HG02970 (cell line): ENCODE data around the gene HTT.
"Not testable (repeated sequence)": the region's sequence is repeated elsewhere in the genome, so short reads cannot be mapped to it uniquely, and the experiment has no call there.

Experiments used
- ATAC-seq: cut with Tn5 transposase; IDR thresholded peaks from one replicate; pipeline ENCODE4 v1.9.1; 2021; ENCODE audit warnings: mild to moderate bottlenecking, moderate library complexity, moderate number of reproducible peaks; ENCODE audit not compliant: unreplicated experiment, low FRiP score

Gene HTT

DNA sequence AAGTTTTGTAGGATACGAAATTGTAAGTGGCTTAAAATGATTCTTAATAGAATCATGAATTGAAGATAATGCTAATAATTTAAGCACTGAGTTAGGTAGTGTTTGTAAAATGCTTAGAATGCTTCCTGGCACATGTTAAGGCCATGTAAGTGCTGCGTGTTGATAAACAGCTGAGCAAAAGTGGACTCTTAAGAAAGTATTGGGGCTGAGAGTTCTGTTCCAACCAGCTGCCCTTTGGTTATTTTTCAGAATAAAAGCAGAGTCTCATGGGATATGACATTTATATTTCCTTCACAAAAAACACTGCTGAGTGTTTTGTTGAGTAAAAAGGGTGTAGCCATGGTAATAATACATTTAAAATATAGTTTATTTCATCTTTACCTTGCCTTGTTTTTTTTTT is 42.5 kb downstream of the HTT start:
- no peak for ATAC-seq

DNA sequence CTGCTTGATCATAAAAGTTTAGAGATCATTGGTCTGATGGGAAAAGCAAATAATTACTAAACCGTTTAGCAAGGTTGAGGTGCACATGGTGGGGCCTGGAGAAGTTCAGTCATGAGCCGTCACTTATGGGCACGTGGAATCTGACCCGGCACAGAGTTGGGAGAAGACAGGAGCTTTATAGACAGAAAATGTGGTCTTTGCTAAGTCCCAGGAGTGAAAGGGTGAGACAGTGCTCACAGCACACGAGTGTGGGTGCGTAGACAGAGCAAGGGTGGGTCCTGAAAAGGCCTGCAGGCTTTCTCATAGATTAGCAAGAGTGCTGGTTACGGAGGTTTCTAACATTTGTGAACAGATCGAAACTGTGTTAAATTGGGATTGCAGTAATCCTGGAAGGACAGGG is 43.8 kb downstream of the HTT start:
- ATAC-seq = no peak

DNA sequence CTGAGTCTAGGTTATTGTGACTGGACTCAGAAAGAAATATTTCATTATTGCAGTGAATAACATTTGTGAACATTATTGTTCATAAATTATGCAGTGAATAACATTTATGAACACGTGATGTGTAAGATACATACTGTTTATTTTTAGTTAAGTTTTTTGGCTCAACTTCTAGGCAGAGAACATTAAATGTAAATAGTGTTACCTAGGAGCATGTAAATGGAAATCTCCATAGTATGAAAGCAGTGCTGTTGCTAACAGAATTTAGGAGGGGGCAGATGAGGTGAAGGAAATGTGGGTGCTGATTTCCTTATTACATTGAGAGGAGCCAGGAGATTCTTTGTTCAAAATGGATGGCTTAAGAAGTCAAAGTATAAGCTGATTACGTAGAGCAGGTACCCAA is 45.0 kb downstream of the HTT start:
- ATAC-seq = no peak

DNA sequence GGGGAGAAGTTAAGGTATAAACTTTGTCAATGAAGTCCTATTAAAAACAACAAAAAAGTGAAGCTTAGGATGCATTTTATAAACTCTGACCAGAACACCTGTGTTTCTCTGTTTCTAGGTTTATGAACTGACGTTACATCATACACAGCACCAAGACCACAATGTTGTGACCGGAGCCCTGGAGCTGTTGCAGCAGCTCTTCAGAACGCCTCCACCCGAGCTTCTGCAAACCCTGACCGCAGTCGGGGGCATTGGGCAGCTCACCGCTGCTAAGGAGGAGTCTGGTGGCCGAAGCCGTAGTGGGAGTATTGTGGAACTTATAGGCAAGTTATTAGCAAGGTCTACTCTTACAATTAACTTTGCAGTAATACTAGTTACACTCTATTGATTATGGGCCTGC is 46.6 kb downstream of the HTT start:
- ATAC-seq = no peak

DNA sequence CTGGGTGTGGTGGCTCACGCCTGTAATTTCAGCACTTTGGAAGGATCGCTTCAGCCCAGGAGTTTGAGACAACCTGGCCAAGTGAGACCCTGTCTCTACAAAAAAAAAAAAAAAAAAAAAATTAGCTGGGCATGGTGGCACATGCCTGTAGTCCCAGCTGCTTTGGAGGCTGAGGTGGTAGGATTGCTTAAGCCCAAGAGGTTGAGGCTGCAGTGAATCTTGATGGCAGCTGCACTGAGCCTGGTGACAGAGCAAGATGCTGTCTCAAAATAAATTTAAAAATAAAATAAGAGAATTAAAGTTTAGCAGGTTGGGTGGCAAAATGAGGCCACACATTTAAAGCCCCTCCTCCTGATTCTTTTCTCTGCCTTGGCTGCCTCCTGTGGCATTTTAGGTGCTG is 47.1 kb downstream of the HTT start:
- ATAC-seq = no peak

DNA sequence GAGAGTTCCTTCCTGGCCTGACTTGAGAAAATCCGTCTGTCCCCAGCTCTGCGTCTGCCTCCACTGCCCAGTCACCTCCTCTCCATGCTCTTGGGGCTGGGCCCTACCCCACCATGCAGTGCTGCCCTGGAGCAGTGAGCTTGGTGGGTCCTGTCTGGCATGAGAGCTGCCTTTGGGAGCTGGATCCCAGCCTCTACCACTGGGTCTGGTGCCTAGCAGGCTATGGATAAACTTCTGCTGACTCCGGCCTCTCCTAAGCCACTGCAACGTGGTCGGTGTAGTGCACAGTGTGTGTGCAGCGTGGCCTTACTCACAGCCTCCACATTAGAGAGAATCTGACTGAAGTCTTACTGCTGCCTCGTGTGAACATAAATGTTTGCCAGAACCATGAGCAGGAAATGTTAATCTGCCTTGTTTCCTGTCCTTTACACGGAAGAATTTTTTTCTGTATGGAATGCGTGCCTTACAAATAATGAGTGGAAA is 47.6 kb downstream of the HTT start:
- ATAC-seq = no peak

DNA sequence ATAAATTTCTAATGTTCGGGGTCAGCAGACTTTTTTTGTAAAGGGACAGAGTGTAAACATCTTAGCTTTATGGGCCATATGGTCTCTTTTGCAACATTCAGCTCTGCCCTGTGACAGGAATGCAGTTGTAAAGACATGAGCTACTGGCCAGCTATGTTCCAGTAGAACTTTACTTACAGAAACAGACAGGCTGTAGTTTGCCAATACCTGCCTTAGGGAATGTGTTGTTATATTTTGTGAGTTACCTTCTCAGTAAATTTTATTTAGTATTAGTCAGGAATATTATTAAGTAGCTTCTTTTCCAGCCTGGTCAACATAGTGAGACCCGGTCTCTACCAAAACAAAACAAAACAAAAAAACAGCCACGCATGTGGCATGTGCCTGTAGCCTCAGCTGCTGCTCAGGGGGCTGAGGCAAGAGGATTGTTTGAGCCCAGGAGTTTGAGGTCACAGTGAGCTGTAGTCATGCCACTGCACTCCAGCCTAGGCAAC is 48.7 kb downstream of the HTT start:
- ATAC-seq = no peak

DNA sequence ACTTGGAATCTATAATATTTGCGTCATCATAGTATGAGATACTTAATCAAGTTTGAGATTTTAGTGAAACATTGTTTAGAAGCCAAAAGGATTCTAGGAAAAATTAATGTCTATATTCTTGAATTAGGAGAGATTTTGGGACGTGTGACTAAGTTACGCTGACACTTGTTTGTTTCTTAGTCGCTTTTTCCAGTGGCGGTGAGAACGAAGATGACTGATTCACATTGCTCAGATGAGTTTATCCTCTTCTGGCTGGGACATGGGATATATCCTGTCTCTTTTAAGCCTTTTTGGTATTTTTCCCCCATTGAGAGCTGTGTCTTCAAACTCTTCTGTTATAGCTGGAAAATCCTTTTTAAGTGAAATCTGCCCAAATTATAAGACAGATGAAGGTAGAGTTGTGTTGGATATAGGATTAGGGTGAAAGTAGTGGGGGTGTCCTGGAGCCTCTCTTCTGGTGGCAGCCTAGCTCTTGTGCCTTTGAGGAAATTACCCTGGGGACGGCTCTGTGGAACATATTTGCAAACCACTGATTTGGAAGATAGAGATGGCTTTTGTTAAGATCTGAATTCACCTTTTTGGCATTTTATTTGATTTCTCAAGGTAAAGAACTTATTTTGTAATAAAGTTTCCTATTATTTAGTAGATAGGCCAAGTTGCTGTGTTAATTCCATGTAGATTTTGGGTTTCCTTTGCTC is 49.7 kb downstream of the HTT start:
- ATAC-seq = no peak

DNA sequence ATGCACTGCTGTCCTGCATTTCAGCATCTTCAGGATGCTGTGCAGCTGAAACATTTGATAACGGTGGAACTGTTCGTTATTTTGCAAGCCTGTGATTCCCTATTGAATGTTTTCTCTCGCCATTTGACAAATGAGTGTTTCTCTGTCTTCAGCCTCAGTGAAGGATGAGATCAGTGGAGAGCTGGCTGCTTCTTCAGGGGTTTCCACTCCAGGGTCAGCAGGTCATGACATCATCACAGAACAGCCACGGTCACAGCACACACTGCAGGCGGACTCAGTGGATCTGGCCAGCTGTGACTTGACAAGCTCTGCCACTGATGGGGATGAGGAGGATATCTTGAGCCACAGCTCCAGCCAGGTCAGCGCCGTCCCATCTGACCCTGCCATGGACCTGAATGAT is 52.6 kb downstream of the HTT start:
- no peak for ATAC-seq

DNA sequence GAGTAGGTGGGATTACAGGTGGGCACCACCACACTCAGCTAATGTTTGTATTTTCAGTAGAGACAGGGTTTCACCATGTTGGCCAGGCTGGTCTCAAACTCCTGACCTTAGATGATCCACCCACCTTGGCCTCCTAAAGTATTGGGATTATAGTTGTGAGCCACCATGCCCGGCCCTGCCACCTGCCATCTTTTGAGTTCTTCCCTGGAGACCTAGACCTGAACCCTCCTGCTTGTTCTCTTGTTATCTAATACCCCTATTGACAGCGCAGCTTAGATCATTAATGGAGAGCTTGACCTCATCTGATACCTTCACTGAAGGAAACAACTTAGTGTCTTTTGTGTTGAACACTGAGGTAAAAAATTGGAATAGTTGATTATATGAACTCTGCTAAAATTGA is 53.6 kb downstream of the HTT start:
- ATAC-seq = no peak

DNA sequence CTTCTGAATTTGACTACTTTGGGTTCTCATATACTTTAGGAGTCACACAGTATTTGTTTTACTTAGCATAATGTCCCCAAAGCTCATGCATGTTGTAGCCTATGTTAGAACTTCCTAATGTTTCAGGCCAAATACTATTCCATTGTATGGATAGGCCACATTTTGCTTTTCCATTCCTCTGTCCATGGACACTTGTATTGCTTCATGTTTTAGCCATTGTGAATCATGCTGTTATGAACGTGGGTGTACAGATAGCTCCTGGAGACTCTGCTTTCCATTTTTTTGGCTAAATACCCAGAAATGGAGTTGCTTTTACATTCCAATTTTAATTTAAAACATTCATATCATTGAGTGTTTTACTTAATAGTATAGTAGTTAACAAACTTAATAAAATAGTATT is 54.5 kb downstream of the HTT start:
- no peak for ATAC-seq

DNA sequence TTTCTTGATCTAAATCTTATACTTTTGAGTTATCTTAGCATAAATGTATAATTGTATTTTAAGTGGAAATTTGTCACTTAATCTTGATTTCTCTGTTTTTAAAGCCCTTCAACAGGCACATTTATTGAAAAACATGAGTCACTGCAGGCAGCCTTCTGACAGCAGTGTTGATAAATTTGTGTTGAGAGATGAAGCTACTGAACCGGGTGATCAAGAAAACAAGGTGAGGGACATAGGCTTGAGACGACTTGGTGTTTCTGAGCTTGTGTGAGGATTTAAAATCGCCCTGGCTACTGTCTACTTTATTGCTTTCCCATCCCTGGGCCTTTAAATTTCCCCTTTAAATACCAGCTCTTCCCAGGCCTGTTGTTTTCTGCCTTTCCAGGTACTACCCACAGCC is 55.7 kb downstream of the HTT start:
- no peak for ATAC-seq

DNA sequence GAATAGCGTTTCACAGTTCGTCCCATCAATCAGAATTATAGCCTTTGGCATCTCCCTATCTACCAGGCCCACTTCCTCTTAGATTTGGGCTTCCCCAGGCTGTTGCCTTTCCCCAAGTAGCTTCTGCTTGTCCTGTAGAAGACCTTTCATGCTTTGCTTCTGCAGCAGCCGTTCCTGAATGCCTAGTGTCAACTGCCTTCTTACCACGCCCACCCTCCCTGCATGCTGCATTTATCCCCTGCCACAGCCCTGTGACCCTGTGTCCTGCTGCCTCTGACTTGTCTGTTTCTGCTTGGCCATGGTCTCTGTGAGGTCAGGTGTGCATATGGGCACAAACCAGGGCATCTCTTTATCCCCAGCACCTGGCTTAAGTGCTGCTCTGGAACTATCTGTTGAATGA is 56.3 kb downstream of the HTT start:
- ATAC-seq = no peak

DNA sequence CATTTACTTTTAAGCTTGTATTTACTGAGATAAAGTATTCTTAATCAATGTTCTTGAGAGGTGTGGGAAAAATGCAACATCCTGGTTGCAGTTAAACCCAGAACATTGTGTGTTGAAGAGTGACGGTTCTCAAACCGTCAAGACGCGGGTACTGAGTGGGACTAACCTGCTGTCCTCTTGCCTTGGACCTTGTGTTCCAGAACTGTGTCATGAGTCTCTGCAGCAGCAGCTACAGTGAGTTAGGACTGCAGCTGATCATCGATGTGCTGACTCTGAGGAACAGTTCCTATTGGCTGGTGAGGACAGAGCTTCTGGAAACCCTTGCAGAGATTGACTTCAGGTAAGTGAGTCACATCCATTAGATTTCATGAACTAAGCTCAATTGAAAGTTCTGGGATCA is 59.7 kb downstream of the HTT start:
- ATAC-seq = no peak

DNA sequence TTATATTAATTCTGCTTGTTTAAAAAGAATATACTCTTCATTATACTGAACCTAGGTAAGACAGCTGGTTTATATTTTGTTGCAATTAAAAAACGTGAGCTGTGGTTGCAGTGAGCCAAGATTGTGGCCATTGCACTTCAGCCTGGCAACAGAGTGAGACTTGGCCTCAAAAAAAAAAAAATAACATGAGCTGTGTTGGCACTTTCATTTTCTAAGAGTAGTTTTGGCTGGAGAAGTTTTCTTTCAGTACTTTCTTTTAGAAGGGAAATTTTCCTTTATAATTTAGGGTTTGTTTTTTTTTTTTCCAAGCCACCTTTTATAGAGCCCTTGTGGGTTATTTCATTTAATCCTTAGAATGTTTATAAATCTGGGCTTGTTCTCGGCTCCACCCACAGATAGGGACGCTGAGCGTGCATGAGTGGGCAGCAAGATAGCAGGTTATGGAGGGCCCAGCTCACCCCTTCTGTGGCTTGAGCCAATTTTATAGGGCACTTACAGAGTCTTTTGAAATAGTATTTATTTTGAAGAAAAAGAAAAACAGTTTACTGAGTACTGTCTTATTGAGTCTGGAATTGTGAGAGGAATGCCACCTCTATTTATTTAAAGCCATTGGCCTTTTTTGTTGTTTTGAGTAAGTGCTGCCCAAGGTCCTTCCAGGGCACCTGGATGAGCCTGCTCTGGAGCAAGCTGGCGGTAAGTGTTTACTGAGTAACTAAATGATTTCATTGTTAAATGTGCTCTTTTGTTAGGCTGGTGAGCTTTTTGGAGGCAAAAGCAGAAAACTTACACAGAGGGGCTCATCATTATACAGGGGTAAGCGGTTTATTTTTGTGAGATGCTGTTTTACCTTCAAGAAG is 60.9 kb downstream of the HTT start:
- no peak for ATAC-seq

DNA sequence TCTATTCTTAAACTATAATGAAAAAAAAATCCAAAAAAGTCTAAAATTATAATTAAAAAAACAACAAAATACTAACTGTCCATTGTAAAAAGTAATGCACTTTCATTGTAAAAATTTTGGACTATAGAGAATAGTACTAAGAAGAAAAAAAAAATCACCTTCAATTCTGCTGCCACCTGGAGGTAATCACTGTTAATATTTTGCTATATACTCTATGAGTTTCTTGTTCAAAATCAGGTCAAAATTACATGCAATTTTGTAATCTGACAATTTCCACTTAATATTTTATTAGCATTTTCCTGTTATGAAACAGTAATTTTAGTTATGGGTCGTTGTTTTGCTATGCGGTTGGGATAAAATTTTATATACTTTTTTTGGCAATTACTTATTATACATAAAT is 62.0 kb downstream of the HTT start:
- no peak for ATAC-seq

DNA sequence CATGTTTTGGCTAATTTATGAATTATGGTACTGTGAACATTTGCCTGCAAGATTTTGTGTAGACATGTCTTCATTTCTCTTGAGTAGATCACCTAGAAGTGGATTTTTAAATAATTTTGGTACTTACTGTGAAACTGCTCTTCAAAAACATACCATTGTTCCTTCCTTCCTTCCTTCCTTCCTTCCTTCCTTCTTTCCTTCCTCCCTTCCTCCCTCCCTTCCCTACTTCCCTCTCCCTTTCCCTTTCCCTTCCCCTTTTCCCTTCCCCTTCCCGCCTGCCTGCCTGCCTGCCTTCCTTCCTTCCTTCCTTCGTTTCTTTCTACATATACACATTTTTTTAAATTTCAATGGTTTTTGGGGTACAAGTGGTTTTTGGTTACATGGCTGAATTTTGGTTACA is 63.4 kb downstream of the HTT start:
- no peak for ATAC-seq

DNA sequence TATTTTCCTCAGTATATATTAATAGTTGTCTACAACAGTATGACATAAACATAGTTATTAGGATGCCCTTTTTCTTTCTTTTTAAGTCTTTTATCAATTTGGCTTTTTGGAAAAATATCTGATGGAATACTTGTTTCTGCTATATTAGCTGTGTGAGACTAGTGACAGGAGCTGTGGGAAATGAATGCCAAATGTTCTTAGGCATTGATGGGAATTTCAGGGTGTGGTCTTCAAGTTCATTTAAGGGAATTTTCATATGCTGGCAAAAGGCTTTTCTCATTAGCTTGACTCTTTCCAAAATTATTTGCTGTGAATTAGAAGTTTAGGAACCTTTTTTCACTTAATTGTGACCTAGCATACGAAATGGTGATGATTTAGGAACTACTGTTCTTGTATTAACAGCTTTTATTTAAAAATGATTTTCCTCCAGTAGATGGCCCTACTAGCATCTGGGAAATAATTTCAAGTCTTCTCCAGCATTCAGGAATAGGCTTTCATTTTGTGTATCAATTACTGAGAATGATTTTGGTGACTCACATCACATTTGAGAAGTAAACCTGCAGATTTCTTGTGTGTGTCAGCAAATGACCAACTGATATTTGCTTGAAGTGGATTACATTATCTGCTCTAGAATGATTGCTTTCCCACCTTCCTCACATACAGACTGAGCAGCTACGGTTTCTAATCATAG is 70.9 kb downstream of the HTT start:
- ATAC-seq = no peak

DNA sequence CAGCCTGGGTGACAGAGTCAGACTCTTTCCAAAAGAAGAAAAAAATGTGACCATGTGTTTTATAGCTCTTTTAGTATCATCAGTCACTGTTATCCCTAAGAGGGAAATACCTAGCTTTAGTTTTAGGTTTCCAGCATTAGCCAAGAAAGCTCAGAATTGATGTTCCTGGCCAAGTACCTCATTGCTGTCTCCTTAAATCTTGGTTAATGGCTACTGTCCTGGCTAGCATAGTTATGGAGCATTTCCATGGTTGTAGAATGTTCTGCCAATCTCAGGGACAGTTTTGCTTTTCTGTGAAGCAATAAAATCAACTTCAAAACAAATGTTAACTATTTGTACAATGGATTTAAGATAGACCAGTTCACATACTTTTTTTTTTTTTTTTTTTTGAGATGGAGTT is 74.4 kb downstream of the HTT start:
- ATAC-seq = no peak

DNA sequence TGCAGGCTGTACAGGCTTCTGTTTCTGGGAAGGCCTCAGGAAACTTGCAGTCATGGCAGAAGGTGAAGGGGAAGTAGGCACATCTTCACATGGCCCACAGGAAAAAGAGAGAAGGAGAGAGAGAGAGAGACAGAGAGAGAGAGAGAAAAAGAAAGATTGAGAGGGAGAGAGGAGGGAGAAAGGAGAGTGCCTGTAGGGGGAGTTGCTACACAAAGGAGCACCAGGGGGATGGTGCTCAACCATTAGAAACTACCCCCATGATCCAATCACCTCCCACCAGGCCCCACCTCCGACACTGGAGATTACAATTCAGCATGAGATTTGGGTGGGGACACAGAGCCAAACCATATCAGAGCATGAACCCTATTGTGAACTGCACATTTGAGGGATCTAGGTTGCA is 76.8 kb downstream of the HTT start:
- not testable (repeated sequence) for ATAC-seq

DNA sequence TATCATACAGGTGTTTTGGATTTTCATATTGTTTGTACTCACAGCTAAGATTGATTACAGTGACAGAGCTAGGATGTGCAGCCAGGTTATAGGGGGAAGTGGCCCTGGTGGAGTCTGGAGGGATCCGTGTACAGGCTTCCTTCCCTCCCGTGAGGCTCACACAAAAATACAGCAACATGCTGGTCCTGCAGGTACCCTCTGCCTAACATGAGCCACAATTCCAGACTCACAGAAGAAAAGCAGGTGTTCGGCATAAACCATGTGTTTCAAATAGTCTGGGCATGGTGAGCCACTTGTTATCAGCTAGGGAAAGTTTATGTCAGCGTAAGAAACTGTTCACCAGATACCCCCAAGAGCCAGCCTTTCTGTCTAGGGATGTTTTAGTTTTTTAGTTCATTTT is 82.9 kb downstream of the HTT start:
- ATAC-seq = no peak
